CD4-positive, alpha-beta memory T cell (primary cell): Measurements from ENCODE around the gene LMAN2L. TPM values are rescaled to one million over a fixed set of nuclear protein-coding genes. Genes with fewer than 3 reads are reported as not detected.

Source experiments
- CTCF ChIA-PET: fragments of 350-600 bp; sonication (Branson Sonifier 250); formaldehyde crosslinking; loops from one replicate; lab custom pipeline; 2021; ENCODE audit warnings: inconsistent platforms; ENCODE audit not compliant: partially characterized antibody; lab: Charles Lee
- POLR2A ChIA-PET: fragments of 350-600 bp; sonication (Branson Sonifier 250); formaldehyde crosslinking; loops from one replicate; lab custom pipeline; 2021; ENCODE audit not compliant: partially characterized antibody; lab: Charles Lee
- DNase-seq, 5 donors: peaks; one replicate each; pipeline versions ENCODE4 v3.0.0 to v3.0.0-alpha.2; 2020 to 2022; ENCODE audit warnings: mixed read lengths in 1 of 5
- H3K27ac ChIP-seq: one replicate; pipeline ENCODE4 v1.7.0; 2013; ENCODE audit warnings: low read depth, low read length
- H3K27me3 ChIP-seq: 2 replicates; pipeline ENCODE4 v1.7.0; 2013; ENCODE audit warnings: mild to moderate bottlenecking, low read length, moderate library complexity; ENCODE audit not compliant: insufficient read depth
- H3K36me3 ChIP-seq: 2 replicates; pipeline ENCODE4 v1.7.0; 2013; ENCODE audit warnings: mild to moderate bottlenecking, low read length, moderate library complexity; ENCODE audit not compliant: insufficient read depth
- H3K4me1 ChIP-seq: 2 replicates; pipeline ENCODE4 v1.7.0; 2013; ENCODE audit warnings: mild to moderate bottlenecking, low read length, moderate library complexity; ENCODE audit not compliant: insufficient read depth
- H3K4me3 ChIP-seq, 2 donors: one replicate each; pipeline ENCODE4 v1.7.0; 2013; ENCODE audit warnings: low read length in 2 of 2, mild to moderate bottlenecking in 1 of 2
- H3K9me3 ChIP-seq, 2 donors: one replicate each; pipeline ENCODE4 v1.7.0; 2013; ENCODE audit warnings: low read length in 2 of 2, control low read depth in 1 of 2; ENCODE audit not compliant: control insufficient read depth in 1 of 2
- H3K27ac Mint-ChIP-seq, 7 donors: one replicate each; pipeline ENCODE4 v1.8.0; 2020 to 2021; ENCODE audit warnings: mixed read lengths in 7 of 7, mild to moderate bottlenecking in 6 of 7, inconsistent platforms in 3 of 7, moderate library complexity in 3 of 7
- H3K27me3 Mint-ChIP-seq, 2 donors: one replicate each; pipeline ENCODE4 v1.8.0; 2020 to 2021; ENCODE audit warnings: mixed read lengths in 2 of 2
- H3K36me3 Mint-ChIP-seq, 2 donors: one replicate each; pipeline ENCODE4 v1.8.0; 2020 to 2021; ENCODE audit warnings: mixed read lengths in 2 of 2, inconsistent platforms in 1 of 2, mild to moderate bottlenecking in 1 of 2
- H3K4me1 Mint-ChIP-seq, 4 donors: one replicate each; pipeline ENCODE4 v1.8.0; 2020 to 2021; ENCODE audit warnings: mixed read lengths in 4 of 4, mild to moderate bottlenecking in 1 of 4
- H3K4me3 Mint-ChIP-seq, 8 donors: one replicate each; pipeline ENCODE4 v1.8.0; 2020 to 2021; ENCODE audit warnings: mixed read lengths in 8 of 8, mild to moderate bottlenecking in 7 of 8, moderate library complexity in 6 of 8, inconsistent platforms in 3 of 8
- H3K9me3 Mint-ChIP-seq, 8 donors: one replicate each; pipeline ENCODE4 v1.8.0; 2020 to 2021; ENCODE audit warnings: mixed read lengths in 8 of 8, mild to moderate bottlenecking in 5 of 8, inconsistent platforms in 3 of 8, moderate library complexity in 1 of 8
- intact Hi-C: fragments of 100-400 bp; cut with micrococcal nuclease; formaldehyde crosslinking; loops from one replicate; pipeline ENCODE4 v1.15.1; 2023
- polyA plus RNA-seq, 2 donors: library from polyadenylated mRNA; unstranded; fragments of 300-500 nt; fragmentation: Illumina TruSeq; gene quantifications; one replicate each; pipeline ENCODE4 v1.2.3, GENCODE V29; 2021
- total RNA-seq, 2 experiments: library from RNA; stranded (reverse); gene quantifications; one replicate each; pipeline ENCODE4 v1.2.3, GENCODE V29; 2021

LMAN2L gene
- total and polyA plus RNA-seq, 4 experiments from 2014 or later = 10.1 to 22.4 (median 17.0) TPM

DNA sequence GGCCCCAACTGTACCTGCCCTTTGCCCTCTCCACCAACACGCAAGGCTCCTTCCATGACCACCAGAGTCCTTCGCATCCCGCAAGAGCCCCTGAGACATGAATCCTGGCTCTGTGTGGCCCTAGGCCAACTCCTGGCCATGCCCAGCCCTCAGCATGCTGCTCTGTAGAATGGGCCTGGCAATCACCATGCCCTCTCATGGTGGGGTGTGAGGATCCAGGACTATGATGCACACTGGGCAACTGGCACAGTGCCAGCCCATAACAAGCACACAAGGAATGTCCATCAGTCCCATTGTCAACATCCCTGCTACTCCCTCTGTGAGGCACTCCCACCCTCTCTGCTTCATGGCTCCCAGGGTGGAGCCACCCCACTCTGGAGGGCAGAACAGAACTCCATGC lies 52.6 kb downstream of the LMAN2L start:
- Histone ChIP-seq H3K9me3 (no peaks in the 10 kb centered on the region), H3K36me3 (no peaks in the 10 kb centered on the region), H3K27ac (no peak overlapping the region), H3K4me3 (no peak overlapping the region), H3K4me1 (no peaks in the 10 kb centered on the region), H3K27me3 (no peaks in the 10 kb centered on the region)
- H3K9me3 Mint-ChIP-seq = no peaks in the 10 kb centered on the region
- no peaks in the 10 kb centered on the region for H3K36me3 Mint-ChIP-seq
- DNase-seq = no peak
- H3K27me3 Mint-ChIP-seq = peaks cover 0 to 9% of the 10 kb centered on the region in 2 donors
- no peaks in the 10 kb centered on the region for H3K4me1 Mint-ChIP-seq
- POLR2A ChIA-PET = no interaction called here
- intact Hi-C loops = no loop called here
- CTCF ChIA-PET = no interaction called here
- no peak overlapping the region for H3K4me3 Mint-ChIP-seq
- no peak overlapping the region for H3K27ac Mint-ChIP-seq

DNA sequence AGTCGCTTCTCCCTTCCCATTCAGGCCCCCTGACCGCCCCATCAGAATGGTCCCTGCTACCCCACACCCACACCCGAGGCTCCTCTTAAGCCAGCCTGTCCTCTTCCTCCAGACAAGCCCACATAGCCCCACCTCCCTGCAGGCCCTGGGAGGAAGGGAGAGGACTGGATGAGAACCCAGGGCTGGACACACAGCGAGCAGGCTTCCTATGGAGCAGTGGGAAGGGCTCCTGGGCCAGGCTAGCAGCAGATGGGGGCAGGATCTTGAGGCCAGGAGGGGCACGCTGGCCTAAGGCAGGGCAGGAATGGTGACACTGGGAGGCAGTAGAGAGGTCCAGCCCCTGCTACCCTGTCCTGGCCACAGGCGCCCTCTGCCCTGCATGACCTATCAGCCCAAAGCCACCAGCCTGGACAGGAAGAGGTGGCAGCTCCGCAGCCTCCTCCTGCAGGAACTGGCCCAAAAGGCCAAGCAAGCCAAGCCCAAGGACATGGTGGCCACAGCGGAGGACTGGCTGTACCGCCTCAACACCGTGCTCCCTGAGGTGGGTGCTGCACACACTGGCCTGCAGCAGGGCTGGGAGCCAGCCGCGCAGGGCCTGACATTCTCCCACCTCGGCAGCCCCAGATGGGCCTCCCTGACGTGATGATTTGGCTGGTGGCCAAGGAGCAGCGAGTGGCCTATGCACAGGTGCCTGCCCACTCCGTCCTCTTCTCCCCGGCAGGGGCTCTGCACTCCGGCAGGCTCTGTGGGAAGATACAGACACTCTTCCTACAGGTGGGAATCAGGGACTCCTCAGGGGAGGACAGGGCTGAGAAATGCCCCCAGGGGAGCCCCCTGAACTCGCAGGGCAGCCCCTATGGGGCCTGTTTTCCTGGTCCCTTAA lies 54.0 kb downstream of the LMAN2L start:
- Histone ChIP-seq H3K9me3 (no peaks in the 10 kb centered on the region), H3K4me1 (no peaks in the 10 kb centered on the region), H3K27me3 (no peaks in the 10 kb centered on the region), H3K36me3 (no peaks in the 10 kb centered on the region), H3K4me3 (no peak overlapping the region), H3K27ac (no peak overlapping the region)
- Mint-ChIP-seq H3K4me3 (no peak overlapping the region), H3K4me1 (no peaks in the 10 kb centered on the region), H3K36me3 (no peaks in the 10 kb centered on the region), H3K27ac (no peak overlapping the region), H3K9me3 (no peaks in the 10 kb centered on the region), H3K27me3 (peaks cover 0 to 9% of the 10 kb centered on the region in 2 donors)
- ChIA-PET CTCF (no interaction called here), POLR2A (no interaction called here)
- intact Hi-C loops = no loop called here
- no peak for DNase-seq

DNA sequence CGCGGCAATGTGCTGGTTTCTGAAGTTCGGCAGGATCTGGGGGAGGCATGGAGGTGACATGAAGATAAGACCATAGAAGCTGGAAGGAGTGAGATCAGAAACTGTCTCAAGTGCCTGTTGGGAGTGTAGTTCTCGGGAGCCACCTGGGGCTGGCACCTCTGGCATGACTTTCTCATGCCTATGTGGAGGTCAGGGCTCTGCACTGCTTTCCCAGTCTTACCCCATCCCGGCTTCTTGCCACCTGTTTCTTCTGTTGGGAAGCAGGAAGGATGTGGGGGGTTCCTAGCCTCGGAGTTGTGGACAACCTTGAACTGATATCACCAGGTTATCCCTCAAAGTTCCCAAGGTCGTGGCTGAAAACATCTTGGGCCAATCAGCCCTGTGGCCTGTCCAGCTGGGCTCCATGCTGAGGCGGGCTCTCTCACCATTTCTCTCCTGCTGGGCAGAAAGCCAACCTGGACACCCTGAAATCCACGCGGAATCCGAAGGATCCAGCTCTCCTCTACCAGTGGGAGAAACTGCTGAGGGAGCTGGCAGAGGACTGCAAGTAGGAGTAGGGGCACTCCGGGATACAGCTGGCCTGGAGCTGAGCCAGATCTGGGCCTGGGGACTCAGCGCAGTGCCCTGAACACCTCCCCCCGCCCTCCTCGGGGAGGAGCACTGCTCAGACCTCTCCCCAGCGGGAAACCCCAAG lies 54.8 kb downstream of the LMAN2L start:
- no peak overlapping the region for H3K4me3 Mint-ChIP-seq
- no peaks in the 10 kb centered on the region for H3K4me1 Mint-ChIP-seq
- no peak for DNase-seq
- no peak overlapping the region for H3K27ac Mint-ChIP-seq
- Histone ChIP-seq H3K4me1 (no peaks in the 10 kb centered on the region), H3K4me3 (no peak overlapping the region), H3K36me3 (no peaks in the 10 kb centered on the region), H3K9me3 (no peaks in the 10 kb centered on the region), H3K27ac (no peak overlapping the region), H3K27me3 (no peaks in the 10 kb centered on the region)
- no peaks in the 10 kb centered on the region for H3K9me3 Mint-ChIP-seq
- intact Hi-C loops = no loop called here
- ChIA-PET POLR2A (no interaction called here), CTCF (no interaction called here)
- peaks cover 0 to 9% of the 10 kb centered on the region in 2 donors for H3K27me3 Mint-ChIP-seq
- H3K36me3 Mint-ChIP-seq = no peaks in the 10 kb centered on the region

DNA sequence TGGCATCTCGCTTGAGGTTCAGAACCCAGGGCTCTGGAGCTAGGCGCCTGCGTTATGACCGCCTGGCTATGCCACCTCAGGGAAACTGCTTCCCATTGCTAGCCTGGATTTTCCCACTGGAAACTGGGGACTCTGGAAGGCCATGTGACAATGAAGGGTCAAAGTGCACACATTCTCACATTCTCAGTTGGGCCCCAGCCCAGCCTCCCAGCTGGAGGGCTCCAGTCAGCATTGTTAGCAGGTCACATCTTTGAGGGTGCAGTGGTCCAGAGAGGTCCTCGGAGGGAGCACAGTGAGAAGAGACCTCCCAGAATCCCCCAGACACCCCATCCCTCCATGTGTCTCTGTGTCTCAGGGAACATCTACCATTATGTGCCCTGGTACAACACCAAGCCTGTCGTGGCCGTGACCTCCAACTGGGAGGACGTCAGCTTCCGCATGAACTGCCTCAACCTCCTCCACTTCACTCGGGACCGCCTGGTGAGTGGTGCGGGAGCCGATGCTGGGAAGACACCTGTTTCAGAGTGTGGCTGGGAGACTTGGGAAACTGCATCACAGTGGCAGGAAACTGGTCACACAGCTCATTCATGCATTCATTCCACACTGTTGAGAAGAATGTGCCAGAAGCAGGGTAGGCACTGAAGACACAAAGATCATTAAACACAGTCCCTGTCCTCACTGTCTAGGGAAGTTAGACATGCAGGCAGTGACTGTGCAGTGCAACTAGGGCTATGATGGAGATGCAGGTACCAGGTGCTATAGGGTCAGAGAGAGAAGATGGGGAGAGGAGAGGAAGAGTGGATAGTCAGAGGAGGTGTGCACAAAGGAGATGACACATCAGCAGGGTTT lies 55.7 kb downstream of the LMAN2L start:
- Mint-ChIP-seq H3K4me3 (no peak overlapping the region), H3K4me1 (no peaks in the 10 kb centered on the region), H3K9me3 (no peaks in the 10 kb centered on the region), H3K27me3 (peaks cover 4 to 9% of the 10 kb centered on the region in 2 donors), H3K27ac (peak overlapping the region in 1 of 7 donors; percentile 3), H3K36me3 (no peaks in the 10 kb centered on the region)
- no peak overlapping the region for H3K27ac ChIP-seq
- no peaks in the 10 kb centered on the region for H3K4me1 ChIP-seq
- ChIA-PET POLR2A (no interaction called here), CTCF (no interaction called here)
- H3K9me3 ChIP-seq = no peaks in the 10 kb centered on the region
- no peak overlapping the region for H3K4me3 ChIP-seq
- no peaks in the 10 kb centered on the region for H3K27me3 ChIP-seq
- no peak for DNase-seq
- H3K36me3 ChIP-seq = no peaks in the 10 kb centered on the region
- intact Hi-C loops = no loop called here

DNA sequence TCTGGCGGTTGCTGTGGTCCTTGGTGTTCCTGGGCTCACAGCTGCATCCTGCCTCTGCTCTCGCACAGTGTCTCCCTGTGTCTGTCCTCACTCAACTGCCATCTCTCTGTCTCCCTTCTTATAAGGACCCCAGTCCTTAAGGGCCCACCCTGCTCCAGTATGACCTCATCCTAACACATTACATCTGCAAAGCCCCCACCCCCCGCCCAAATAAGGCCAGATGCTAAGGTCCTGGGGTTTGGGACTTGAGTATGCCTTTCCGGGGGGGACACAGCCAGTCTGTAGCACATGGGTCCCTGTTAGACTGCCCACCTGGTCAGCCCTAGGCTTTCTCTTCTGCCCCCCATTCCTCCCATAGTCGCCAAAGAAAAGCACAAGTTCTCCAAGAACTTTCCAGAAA lies 56.6 kb downstream of the LMAN2L start:
- Mint-ChIP-seq H3K4me3 (no peak overlapping the region), H3K36me3 (no peaks in the 10 kb centered on the region), H3K4me1 (no peaks in the 10 kb centered on the region), H3K9me3 (no peaks in the 10 kb centered on the region), H3K27ac (no peak overlapping the region), H3K27me3 (peaks cover 5 to 9% of the 10 kb centered on the region in 2 donors)
- Histone ChIP-seq H3K27ac (no peak overlapping the region), H3K27me3 (no peaks in the 10 kb centered on the region), H3K9me3 (no peaks in the 10 kb centered on the region), H3K36me3 (no peaks in the 10 kb centered on the region), H3K4me3 (no peak overlapping the region), H3K4me1 (no peaks in the 10 kb centered on the region)
- intact Hi-C loops = no loop called here
- ChIA-PET CTCF (no interaction called here), POLR2A (no interaction called here)
- DNase-seq = no peak

DNA sequence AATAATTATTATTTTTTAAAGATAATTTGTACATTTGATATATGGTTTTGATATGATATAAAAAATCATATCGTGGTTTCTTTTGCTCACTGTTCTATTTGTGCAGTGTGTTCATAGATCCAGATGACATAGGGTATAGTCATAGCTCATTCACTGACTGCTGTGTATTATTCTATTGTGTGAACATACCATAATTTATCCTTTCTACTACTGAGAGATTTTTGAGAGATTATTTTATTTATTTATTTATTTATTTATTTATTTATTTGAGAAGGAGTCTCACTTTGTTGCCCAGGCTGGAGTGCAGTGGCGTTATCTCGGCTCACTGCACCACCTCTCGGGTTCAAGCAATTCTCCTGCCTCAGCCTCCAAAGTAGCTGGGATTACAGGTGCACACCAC lies 58.3 kb downstream of the LMAN2L start:
- intact Hi-C loops = no loop called here
- Mint-ChIP-seq H3K27me3 (peaks cover 5 to 9% of the 10 kb centered on the region in 2 donors), H3K27ac (no peak overlapping the region), H3K4me1 (no peaks in the 10 kb centered on the region), H3K4me3 (no peak overlapping the region), H3K36me3 (no peaks in the 10 kb centered on the region), H3K9me3 (no peaks in the 10 kb centered on the region)
- no peaks in the 10 kb centered on the region for H3K36me3 ChIP-seq
- no peaks in the 10 kb centered on the region for H3K9me3 ChIP-seq
- no peak overlapping the region for H3K4me3 ChIP-seq
- H3K27me3 ChIP-seq = no peaks in the 10 kb centered on the region
- ChIA-PET CTCF (no interaction called here), POLR2A (no interaction called here)
- no peak overlapping the region for H3K27ac ChIP-seq
- no peak for DNase-seq
- no peaks in the 10 kb centered on the region for H3K4me1 ChIP-seq

DNA sequence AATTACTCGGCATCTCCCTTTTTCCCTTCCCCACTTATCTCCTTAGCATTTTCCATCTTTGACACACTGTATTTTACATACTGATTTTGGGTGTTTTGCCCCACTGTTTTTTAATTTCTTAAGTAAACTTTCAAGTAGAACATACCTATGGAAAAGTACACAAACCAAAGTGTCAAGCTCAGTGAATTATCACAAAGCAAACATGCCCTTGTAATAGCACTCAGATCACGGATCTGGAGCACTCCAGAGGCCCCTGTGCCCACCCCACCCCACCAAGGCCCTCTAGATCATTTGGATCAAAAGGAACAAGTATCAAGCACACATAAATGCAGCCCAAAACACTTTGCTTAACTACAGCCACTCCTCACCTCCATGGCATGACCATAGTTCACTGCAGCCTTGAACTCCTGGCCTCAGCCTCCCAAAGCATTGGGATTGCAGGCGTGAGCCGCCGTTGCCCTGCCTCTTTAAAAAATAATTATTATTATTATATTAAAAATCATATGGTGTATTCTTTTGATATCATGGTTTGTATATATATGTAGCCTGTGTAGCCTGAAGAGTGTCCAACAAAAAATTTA lies 59.2 kb downstream of the LMAN2L start:
- Mint-ChIP-seq H3K36me3 (no peaks in the 10 kb centered on the region), H3K4me3 (no peak overlapping the region), H3K4me1 (no peaks in the 10 kb centered on the region), H3K27ac (no peak overlapping the region), H3K9me3 (no peaks in the 10 kb centered on the region), H3K27me3 (peaks cover 5 to 9% of the 10 kb centered on the region in 2 donors)
- no peak overlapping the region for H3K27ac ChIP-seq
- POLR2A ChIA-PET = no interaction called here
- H3K9me3 ChIP-seq = no peaks in the 10 kb centered on the region
- intact Hi-C loops = no loop called here
- no peaks in the 10 kb centered on the region for H3K36me3 ChIP-seq
- no peak for DNase-seq
- no peaks in the 10 kb centered on the region for H3K27me3 ChIP-seq
- H3K4me3 ChIP-seq = no peak overlapping the region
- CTCF ChIA-PET = no interaction called here
- H3K4me1 ChIP-seq = no peaks in the 10 kb centered on the region
